Lung (tissue), 13 donors: ENCODE measurements around the gene NFE2L2. TPM values are rescaled to one million over a fixed set of nuclear protein-coding genes. Genes with fewer than 3 reads are reported as not detected.

ENCODE experiments used
- ATAC-seq: fragments of 200-7000 bp; cut with Tn5 transposase; one replicate; pipeline ENCODE4 v1.9.1; 2020; ENCODE audit warnings: moderate number of reproducible peaks; ENCODE audit not compliant: insufficient read depth, low FRiP score
- DNase-seq, 3 donors: peaks; one replicate each; pipeline ENCODE4 v3.0.0-alpha.2; 2013 to 2017
- H3K27ac ChIP-seq, 2 donors: one replicate each; pipeline ENCODE4 v1.5.1; 2013; ENCODE audit warnings: mild to moderate bottlenecking in 2 of 2, moderate library complexity in 2 of 2, control low read depth in 1 of 2, inconsistent platforms in 1 of 2, low read depth in 1 of 2, low read length in 1 of 2
- H3K27me3 ChIP-seq, 3 donors: one replicate each; pipeline ENCODE4 v1.5.1; 2013; ENCODE audit warnings: low read length in 2 of 3; ENCODE audit not compliant: control insufficient read depth in 3 of 3, insufficient read depth in 3 of 3
- H3K36me3 ChIP-seq, 4 donors: one replicate each; pipeline ENCODE4 v1.5.1; 2013; ENCODE audit warnings: low read length in 4 of 4, mild to moderate bottlenecking in 1 of 4, moderate library complexity in 1 of 4; ENCODE audit not compliant: control insufficient read depth in 4 of 4, insufficient read depth in 4 of 4
- H3K4me1 ChIP-seq, 5 donors: one replicate each; pipeline ENCODE4 v1.5.1; 2013; ENCODE audit warnings: low read length in 5 of 5, mild to moderate bottlenecking in 2 of 5, moderate library complexity in 1 of 5; ENCODE audit not compliant: control insufficient read depth in 5 of 5, insufficient read depth in 5 of 5
- H3K4me3 ChIP-seq: one replicate; pipeline ENCODE4 v1.5.1; 2013; ENCODE audit warnings: mild to moderate bottlenecking, control low read depth, moderate library complexity
- H3K9ac ChIP-seq, 2 donors: one replicate each; pipeline ENCODE4 v1.5.1; 2013; ENCODE audit warnings: low read length in 2 of 2, control low read depth in 1 of 2; ENCODE audit not compliant: insufficient read depth in 1 of 2
- H3K9me3 ChIP-seq, 4 donors: one replicate each; pipeline ENCODE4 v1.5.1; 2013; ENCODE audit warnings: low read length in 3 of 4, mild to moderate bottlenecking in 1 of 4, moderate library complexity in 1 of 4; ENCODE audit not compliant: control insufficient read depth in 4 of 4, insufficient read depth in 3 of 4
- polyA plus RNA-seq, 2 donors: library from polyadenylated mRNA; stranded (reverse); fragments of 200-250 nt; gene quantifications; one replicate each; pipeline ENCODE4 v1.2.1, GENCODE V29; 2013
- small RNA-seq: library from RNA; depleted of rRNA; stranded (forward); fragments of <200 nt; gene quantifications from one replicate; pipeline ENCODE3, GENCODE V24; 2014; ENCODE audit warnings: low replicate concordance
- total RNA-seq, 2 donors: library from RNA; depleted of rRNA in 1 of 2; stranded (reverse); fragments of >200 nt in 1 of 2; gene quantifications; one replicate each; pipeline ENCODE4 v1.2.1, GENCODE V29; 2014 to 2021
- TF ChIP-seq, protein P1 (sequence below): IDR thresholded peaks from 2 replicates; pipeline ENCODE4 v1.5.1; 2012; ENCODE audit warnings: mild to moderate bottlenecking; ENCODE audit errors: control extremely low read depth, extremely low read depth
- donor health status: control.
- donor health status: control.
- donor health status: Bipolar disorder and iron deficiency.
- donor health status: healthy.
- donor health status: DM: yes; HTN: yes; CAD: no.

NFE2L2 gene
- total and polyA plus RNA-seq, 4 donors: 45.5 to 145 (median 80.6) TPM

DNA sequence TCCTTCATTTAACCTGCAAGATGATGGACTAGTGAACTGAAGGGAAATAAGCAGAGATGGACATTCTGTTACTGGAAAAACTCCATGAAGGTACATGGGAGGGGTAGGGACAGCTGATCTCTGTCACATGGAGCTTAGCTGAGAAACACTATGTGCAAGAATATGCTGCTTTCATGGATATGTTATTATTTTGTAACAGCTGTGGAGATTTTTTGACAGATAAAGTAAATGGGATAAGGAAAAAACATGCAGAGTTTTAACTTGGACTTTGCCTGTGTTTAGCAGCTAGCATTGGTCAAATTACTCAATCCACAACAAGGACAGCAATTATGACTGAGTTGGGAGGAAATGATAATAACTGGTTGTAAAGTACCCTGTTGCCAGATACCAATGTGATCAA is 80.7 kb downstream of the NFE2L2 start:
- TF ChIP-seq, protein P1, sequence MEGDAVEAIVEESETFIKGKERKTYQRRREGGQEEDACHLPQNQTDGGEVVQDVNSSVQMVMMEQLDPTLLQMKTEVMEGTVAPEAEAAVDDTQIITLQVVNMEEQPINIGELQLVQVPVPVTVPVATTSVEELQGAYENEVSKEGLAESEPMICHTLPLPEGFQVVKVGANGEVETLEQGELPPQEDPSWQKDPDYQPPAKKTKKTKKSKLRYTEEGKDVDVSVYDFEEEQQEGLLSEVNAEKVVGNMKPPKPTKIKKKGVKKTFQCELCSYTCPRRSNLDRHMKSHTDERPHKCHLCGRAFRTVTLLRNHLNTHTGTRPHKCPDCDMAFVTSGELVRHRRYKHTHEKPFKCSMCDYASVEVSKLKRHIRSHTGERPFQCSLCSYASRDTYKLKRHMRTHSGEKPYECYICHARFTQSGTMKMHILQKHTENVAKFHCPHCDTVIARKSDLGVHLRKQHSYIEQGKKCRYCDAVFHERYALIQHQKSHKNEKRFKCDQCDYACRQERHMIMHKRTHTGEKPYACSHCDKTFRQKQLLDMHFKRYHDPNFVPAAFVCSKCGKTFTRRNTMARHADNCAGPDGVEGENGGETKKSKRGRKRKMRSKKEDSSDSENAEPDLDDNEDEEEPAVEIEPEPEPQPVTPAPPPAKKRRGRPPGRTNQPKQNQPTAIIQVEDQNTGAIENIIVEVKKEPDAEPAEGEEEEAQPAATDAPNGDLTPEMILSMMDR: no peak
- Histone ChIP-seq H3K27ac (no peak overlapping the region), H3K4me1 (peaks cover 0 to 2% (median 0%) of the 10 kb centered on the region in 5 donors), H3K36me3 (no peaks in the 10 kb centered on the region), H3K9me3 (no peaks in the 10 kb centered on the region), H3K9ac (no peak overlapping the region), H3K27me3 (no peaks in the 10 kb centered on the region), H3K4me3 (no peak overlapping the region)
- DNase-seq: peak in 1 of 3 donors; percentile 24
- no peak for ATAC-seq

Small RNA genes lying within 50 kb of the gene (small RNA-seq; reads per million reads assigned to genes)
- gene MIR3128: not detected
- gene MIR6512: not detected
- not detected for gene RF00019

Other genes starting within 250 kb of the NFE2L2 start
- 100 to 1,000 TPM; 155 to 164 TPM for gene HNRNPA3, start 51.9 kb downstream of the NFE2L2 start, total RNA-seq
- 100 to 1,000 TPM; 169 to 182 TPM for gene HNRNPA3, start 51.9 kb downstream of the NFE2L2 start, polyA plus RNA-seq
- gene AGPS, start 128.0 kb upstream of the NFE2L2 start, total RNA-seq: 10 to 100 TPM; 35.9 to 43.9 TPM
- 10 to 100 TPM in 1 of 2 donors, 1 to 10 TPM in 1; 5.2 to 11.7 TPM for gene AGPS, start 128.0 kb upstream of the NFE2L2 start, polyA plus RNA-seq